ENCODE measurements around the gene TEDC2. TPM values are rescaled to one million over a fixed set of nuclear protein-coding genes. Genes with fewer than 3 reads are reported as not detected.

The TEDC2 gene
- total and polyA plus RNA-seq, 2 of the 8 experiments (the other 6 are each of a cell fraction or from before 2014, with no cell fraction given), result 54.6 to 55.6 TPM

GRCh38 chr16:2466667-2467527, 7.0 kb downstream of the TEDC2 start:
- CTCF ChIA-PET (ENCODE audit: partially characterized antibody), result interaction anchor here (0.6 to 1.3 kb wide), 4 partner anchors 11 to 1409 kb away, joined by 3 to 4 read pairs (median 4); no protein-coding TSS in a partner anchor
- H2AFZ ChIP-seq (ENCODE audit: low read length), result no peak overlapping the region
- FAIRE-seq, result no peak

More at GRCh38 chr16:2466667-2467527, 7.0 kb downstream of the TEDC2 start:
- peak overlapping the region; percentile 88 to 94 for H3K4me2 ChIP-seq (ENCODE audit: insufficient read depth in 1 of 2, low read depth in 2 of 2, low read length in 2 of 2)
- H2BK15ac ChIP-seq (ENCODE audit: low read length), result no peak overlapping the region
- peak overlapping the region; percentile 48; the same call in 1 of the 2 replicates for H3K18ac ChIP-seq (ENCODE audit: extremely low read depth, low read length)
- TF ChIP-seq SAP30 (IDR thresholded peaks at IDR 0.05; ENCODE audit: insufficient read depth, insufficient replicate concordance, low read length) (no peak), JUND (IDR thresholded peaks at IDR 0.05; ENCODE audit: low read length) (no peak), FOSL1 (IDR thresholded peaks at IDR 0.05; ENCODE audit: insufficient read depth, low read depth, low read length) (no peak), GTF2F1 (IDR thresholded peaks at IDR 0.05; ENCODE audit: borderline replicate concordance, low read depth, low read length) (no peak), SP1 (IDR thresholded peaks at IDR 0.05; ENCODE audit: low read depth, low read length) (no peak)
- WGBS, 2 experiments (ENCODE audit: extremely low coverage in 1 of 2, insufficient coverage in 1 of 2, insufficient read length in 1 of 2, insufficient replicate concordance in 2 of 2, low coverage in 1 of 2, low lambda C conversion rate in 2 of 2, missing lambda C conversion rate in 1 of 2), result 87% methylated on average over 27 of the region's 29 CpGs; no CpG with 5 or more reads in 1 of the 2 experiments
- peaks cover 10 to 37% (median 32%) of the 10 kb centered on the region in 4 experiments for H3K27me3 ChIP-seq (replicated peaks in 1 of 4; ENCODE audit: control insufficient read depth in 3 of 4, extremely low read depth in 1 of 4, insufficient read depth in 3 of 4, low read length in 3 of 4)
- no peak for DNase-seq (ENCODE audit: low read depth in 1 of 2, low spot score in 2 of 2)
- H3K23ac ChIP-seq (ENCODE audit: insufficient read length), result no peak overlapping the region
- H4K20me1 ChIP-seq (replicated peaks in 1 of 2; ENCODE audit: control insufficient read depth in 1 of 2, insufficient read depth in 2 of 2, low read length in 2 of 2), result peaks cover 2 to 3% of the 10 kb centered on the region in 2 experiments
- H3K4ac ChIP-seq (replicated peaks; ENCODE audit: insufficient read length, low read depth, low read length), result no peak overlapping the region
- peak overlapping the region; percentile 75; the same call in 1 of the 2 replicates for H2BK12ac ChIP-seq (ENCODE audit: low read depth, low read length)
- peak overlapping the region in 2 of 4 experiments; percentile 54; a peak in 3 of 7 replicates for H3K9ac ChIP-seq (replicated peaks in 1 of 4; ENCODE audit: extremely low read depth in 1 of 4, low read depth in 3 of 4, low read length in 3 of 4)
- H3K9me3 ChIP-seq (ENCODE audit: insufficient read depth in 2 of 2, low read depth in 1 of 2, low read length in 1 of 2), result no peaks in the 10 kb centered on the region
- H3K23me2 ChIP-seq (ENCODE audit: low read depth, low read length), result peaks cover 14% of the 10 kb centered on the region; the same call in 1 of the 2 replicates
- peak overlapping the region; percentile 83; the same call in 1 of the 2 replicates for H2BK5ac ChIP-seq (ENCODE audit: low read depth, low read length)
- H2BK120ac ChIP-seq (replicated peaks; ENCODE audit: low read depth, low read length), result no peak overlapping the region
- no peak overlapping the region for H3K27ac ChIP-seq (ENCODE audit: low read depth, low read length)
- H4K91ac ChIP-seq (replicated peaks; ENCODE audit: insufficient read length, low read length), result no peak overlapping the region
- no peak overlapping the region for H3K14ac ChIP-seq (ENCODE audit: insufficient read length)
- H4K8ac ChIP-seq (ENCODE audit: extremely low read depth, insufficient read depth, low read length), result no peak overlapping the region; the same call in none of the 2 replicates
- peaks cover 0 to 11% (median 6%) of the 10 kb centered on the region in 4 experiments; a peak in 3 of 8 replicates for H3K36me3 ChIP-seq (ENCODE audit: control insufficient read depth in 2 of 4, insufficient read depth in 4 of 4, low read length in 3 of 4)
- no peak overlapping the region for H4K5ac ChIP-seq (ENCODE audit: insufficient read length, low read depth, low read length)
- no peak overlapping the region for H2AK5ac ChIP-seq (ENCODE audit: low read depth, low read length)
- H3K4me1 ChIP-seq (replicated peaks in 1 of 4; ENCODE audit: control insufficient read depth in 3 of 4, insufficient read depth in 4 of 4, low read length in 3 of 4), result peaks cover 0 to 32% (median 23%) of the 10 kb centered on the region in 4 experiments; a peak in 6 of 7 replicates
- no peak overlapping the region for H3K56ac ChIP-seq (replicated peaks; ENCODE audit: insufficient read length, low read depth, low read length)
- no peaks in the 10 kb centered on the region for H3K79me1 ChIP-seq (ENCODE audit: low read depth, low read length)
- POLR2A ChIA-PET (ENCODE audit: partially characterized antibody), result interaction anchor here (0.7 to 2.3 kb wide), 9 partner anchors 8 to 312 kb away, joined by 3 to 21 read pairs (median 3); partner anchors contain the start of genes TEDC2 and TRAF7
- H2BK20ac ChIP-seq (ENCODE audit: low read length), result no peak overlapping the region
- no peaks in the 10 kb centered on the region for H3K79me2 ChIP-seq (ENCODE audit: control insufficient read depth in 1 of 2, insufficient read depth in 2 of 2, low read length in 2 of 2)
- H3K4me3 ChIP-seq (ENCODE audit: extremely low read depth in 1 of 4, insufficient read depth in 2 of 4, low read depth in 3 of 4, low read length in 4 of 4), result peak overlapping the region in 1 of 4 experiments; percentile 73; a peak in 1 of 8 replicates
